GM18868 (cell line): ENCODE measurements around the gene RAET1E.
A peak's percentile ranks its signal among the peaks of the same experiment; 100 is the strongest.
"Not testable (repeated sequence)": the region's sequence is repeated elsewhere in the genome, so short reads cannot be mapped to it uniquely, and the experiment has no call there.

Source experiments
- ATAC-seq: cut with Tn5 transposase; IDR thresholded peaks from one replicate; pipeline ENCODE4 v1.9.1; 2021; ENCODE audit warnings: mild to moderate bottlenecking, moderate library complexity; ENCODE audit not compliant: unreplicated experiment

The RAET1E gene

GRCh38 chr6:149862922-149863697, 34.8 kb downstream of the RAET1E start:
- ATAC-seq = peak; percentile 39

- not testable (repeated sequence) for ATAC-seq
These were observed 35.5 kb downstream of the RAET1E start for GRCh38 chr6:149862424-149862738.

- no peak for ATAC-seq
These were observed 36.1 kb downstream of the RAET1E start for GRCh38 chr6:149861603-149862423.

- ATAC-seq = no peak
These were observed 36.9 kb downstream of the RAET1E start for GRCh38 chr6:149860834-149861602.

- no peak for ATAC-seq
These were observed 37.4 kb downstream of the RAET1E start for GRCh38 chr6:149860513-149860833.

- no peak for ATAC-seq
These were observed 38.0 kb downstream of the RAET1E start for GRCh38 chr6:149859938-149860337.

- no peak for ATAC-seq
These were observed 38.5 kb downstream of the RAET1E start for GRCh38 chr6:149859368-149859767.

GRCh38 chr6:149857541-149857940, 40.4 kb downstream of the RAET1E start:
- no peak for ATAC-seq

- ATAC-seq = no peak
These were observed 41.5 kb downstream of the RAET1E start for GRCh38 chr6:149856256-149856994.

- no peak for ATAC-seq
These were observed 42.2 kb downstream of the RAET1E start for GRCh38 chr6:149855741-149856140.

- ATAC-seq = no peak
These were observed 42.8 kb downstream of the RAET1E start for GRCh38 chr6:149855040-149855654.

GRCh38 chr6:149854532-149854931, 43.4 kb downstream of the RAET1E start:
- ATAC-seq = no peak

- not testable (repeated sequence) for ATAC-seq
These were observed 43.9 kb downstream of the RAET1E start for GRCh38 chr6:149854017-149854416.

GRCh38 chr6:149852881-149853280, 45.0 kb downstream of the RAET1E start:
- ATAC-seq = no peak

- ATAC-seq = peak; percentile 76
These were observed 45.7 kb downstream of the RAET1E start for GRCh38 chr6:149852180-149852579.

- ATAC-seq = no peak
These were observed 46.3 kb downstream of the RAET1E start for GRCh38 chr6:149851461-149852110.

GRCh38 chr6:149848343-149848742, 49.6 kb downstream of the RAET1E start:
- not testable (repeated sequence) for ATAC-seq
